ENCODE results near the gene STX4. TPM values are rescaled to one million over a fixed set of nuclear protein-coding genes. Genes with fewer than 3 reads are reported as not detected.

STX4 gene
- total RNA-seq, 1 experiment from 2014 or later, result 85.8 TPM

GRCh38 chr16:31007684-31008083, 25.7 kb upstream of the STX4 start:
- no TSS peak for BruUV-seq (replicated peaks)
- Histone ChIP-seq H2AFZ (no peak overlapping the region), H3K4me2 (no peak overlapping the region)

GRCh38 chr16:31008149-31008548, 25.2 kb upstream of the STX4 start:
- ChIA-PET CTCF (no interaction called here), POLR2A (ENCODE audit: unreplicated experiment) (interaction anchor here (0.6 kb wide), 1 partner anchor 106 kb away, joined by 6 read pairs; no protein-coding TSS in a partner anchor)
- no peak overlapping the region for H2AFZ ChIP-seq
- H3K36me3 ChIP-seq (ENCODE audit: low read depth), result no peaks in the 10 kb centered on the region
- peaks cover 14% of the 10 kb centered on the region; the same call in 1 of the 2 replicates for H3F3A ChIP-seq (ENCODE audit: insufficient read depth, low read depth)
- H3K4me2 ChIP-seq, result peak overlapping the region; percentile 41; the same call in 1 of the 2 replicates
- TF ChIP-seq EZH2 (IDR thresholded peaks at IDR 0.05; ENCODE audit: low read depth), result no peak
- no peak for TF ChIP-seq CTCF (conservative IDR thresholded peaks at IDR 0.05)
- peaks cover 10% of the 10 kb centered on the region for H3K4me1 ChIP-seq (replicated peaks; ENCODE audit: insufficient read depth)
- no peaks in the 10 kb centered on the region for H3K9me2 ChIP-seq (ENCODE audit: insufficient read depth)
- H4K20me1 ChIP-seq (ENCODE audit: insufficient read depth), result no peaks in the 10 kb centered on the region
- H3K27me3 ChIP-seq (ENCODE audit: insufficient read depth, low read depth), result peaks cover 13% of the 10 kb centered on the region; the same call in 1 of the 2 replicates
- DNase-seq, result no peak
- H3K4me3 ChIP-seq, result no peak overlapping the region
- intact Hi-C loops (cut with micrococcal nuclease; ENCODE audit: unreplicated experiment), result no loop called here
- no peaks in the 10 kb centered on the region for H3K9me3 ChIP-seq (ENCODE audit: insufficient read depth, low read depth)
- H3K79me2 ChIP-seq (ENCODE audit: low read depth), result no peaks in the 10 kb centered on the region
- no peak overlapping the region for H3K27ac ChIP-seq
- BruUV-seq (replicated peaks), result no TSS peak

More at GRCh38 chr16:31007684-31008083, 25.7 kb upstream of the STX4 start:
- intact Hi-C loops (cut with micrococcal nuclease; ENCODE audit: unreplicated experiment), result no loop called here
- Histone ChIP-seq H3K9me2 (ENCODE audit: insufficient read depth) (no peaks in the 10 kb centered on the region), H3K36me3 (ENCODE audit: low read depth) (no peaks in the 10 kb centered on the region), H3K4me3 (no peak overlapping the region), H3F3A (ENCODE audit: insufficient read depth, low read depth) (peaks cover 14% of the 10 kb centered on the region; the same call in 1 of the 2 replicates), H4K20me1 (ENCODE audit: insufficient read depth) (no peaks in the 10 kb centered on the region), H3K9me3 (ENCODE audit: insufficient read depth, low read depth) (no peaks in the 10 kb centered on the region), H3K4me1 (replicated peaks; ENCODE audit: insufficient read depth) (peaks cover 10% of the 10 kb centered on the region), H3K27me3 (ENCODE audit: insufficient read depth, low read depth) (peaks cover 13% of the 10 kb centered on the region; the same call in 1 of the 2 replicates), H3K27ac (no peak overlapping the region), H3K79me2 (ENCODE audit: low read depth) (no peaks in the 10 kb centered on the region)
- CTCF ChIA-PET, result no interaction called here
- POLR2A ChIA-PET (ENCODE audit: unreplicated experiment), result interaction anchor here (0.6 kb wide), 1 partner anchor 106 kb away, joined by 6 read pairs; no protein-coding TSS in a partner anchor
- no peak for DNase-seq
- TF ChIP-seq EZH2 (IDR thresholded peaks at IDR 0.05; ENCODE audit: low read depth) (no peak), CTCF (conservative IDR thresholded peaks at IDR 0.05) (no peak)

GRCh38 chr16:31008551-31008950, 24.8 kb upstream of the STX4 start:
- BruUV-seq (replicated peaks), result no TSS peak
- H3F3A ChIP-seq (ENCODE audit: insufficient read depth, low read depth), result peaks cover 14% of the 10 kb centered on the region; the same call in 1 of the 2 replicates
- H3K27me3 ChIP-seq (ENCODE audit: insufficient read depth, low read depth), result peaks cover 16% of the 10 kb centered on the region; the same call in 1 of the 2 replicates
- ChIA-PET POLR2A (ENCODE audit: unreplicated experiment) (no interaction called here), CTCF (interaction anchor here (0.7 kb wide), 1 partner anchor 14 kb away, joined by 8 read pairs; no protein-coding TSS in a partner anchor)
- no peak overlapping the region for H3K4me3 ChIP-seq
- no peak overlapping the region for H2AFZ ChIP-seq
- intact Hi-C loops (cut with micrococcal nuclease; ENCODE audit: unreplicated experiment), result no loop called here
- no peaks in the 10 kb centered on the region for H3K9me3 ChIP-seq (ENCODE audit: insufficient read depth, low read depth)
- TF ChIP-seq CTCF (conservative IDR thresholded peaks at IDR 0.05) (no peak), EZH2 (IDR thresholded peaks at IDR 0.05; ENCODE audit: low read depth) (no peak)
- DNase-seq, result no peak
- no peaks in the 10 kb centered on the region for H3K9me2 ChIP-seq (ENCODE audit: insufficient read depth)
- no peak overlapping the region for H3K27ac ChIP-seq
- H3K4me2 ChIP-seq, result peak overlapping the region; percentile 41; the same call in 1 of the 2 replicates
- H3K36me3 ChIP-seq (ENCODE audit: low read depth), result no peaks in the 10 kb centered on the region
- no peaks in the 10 kb centered on the region for H4K20me1 ChIP-seq (ENCODE audit: insufficient read depth)
- H3K4me1 ChIP-seq (replicated peaks; ENCODE audit: insufficient read depth), result peaks cover 10% of the 10 kb centered on the region
- H3K79me2 ChIP-seq (ENCODE audit: low read depth), result no peaks in the 10 kb centered on the region
